ENCODE measurements around the gene CD27.

DNA sequence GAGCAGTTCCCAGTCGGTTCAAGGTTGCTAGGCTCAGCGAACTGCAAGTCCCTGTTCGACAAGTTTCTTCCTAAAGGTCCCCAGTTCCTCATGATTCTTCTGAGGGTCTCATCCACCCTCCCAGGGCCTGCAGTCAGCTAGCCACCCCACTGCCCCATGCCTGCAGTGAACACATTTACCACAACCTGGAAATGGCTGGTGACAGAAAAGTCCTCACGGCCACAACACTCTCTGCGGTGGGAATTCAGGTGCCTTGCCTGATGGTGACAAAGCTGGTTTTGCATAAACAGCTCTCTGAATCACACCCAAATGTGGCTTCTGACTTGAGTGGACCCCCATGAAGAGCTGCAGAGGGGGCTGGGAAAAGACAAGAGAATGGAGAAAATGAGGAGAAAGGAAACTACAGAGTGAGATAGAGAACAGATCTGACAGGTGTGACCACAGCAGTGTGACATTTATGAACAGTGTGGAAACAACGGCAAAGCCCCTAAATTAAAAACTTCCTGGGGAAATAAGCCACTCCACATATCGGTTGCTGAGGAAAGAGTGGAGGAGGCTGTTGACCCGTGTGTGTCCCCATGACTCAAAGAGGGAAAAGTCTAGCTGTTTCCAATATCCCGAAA is 1.3 kb upstream of the CD27 start:
- TF ChIP-seq, protein P1, sequence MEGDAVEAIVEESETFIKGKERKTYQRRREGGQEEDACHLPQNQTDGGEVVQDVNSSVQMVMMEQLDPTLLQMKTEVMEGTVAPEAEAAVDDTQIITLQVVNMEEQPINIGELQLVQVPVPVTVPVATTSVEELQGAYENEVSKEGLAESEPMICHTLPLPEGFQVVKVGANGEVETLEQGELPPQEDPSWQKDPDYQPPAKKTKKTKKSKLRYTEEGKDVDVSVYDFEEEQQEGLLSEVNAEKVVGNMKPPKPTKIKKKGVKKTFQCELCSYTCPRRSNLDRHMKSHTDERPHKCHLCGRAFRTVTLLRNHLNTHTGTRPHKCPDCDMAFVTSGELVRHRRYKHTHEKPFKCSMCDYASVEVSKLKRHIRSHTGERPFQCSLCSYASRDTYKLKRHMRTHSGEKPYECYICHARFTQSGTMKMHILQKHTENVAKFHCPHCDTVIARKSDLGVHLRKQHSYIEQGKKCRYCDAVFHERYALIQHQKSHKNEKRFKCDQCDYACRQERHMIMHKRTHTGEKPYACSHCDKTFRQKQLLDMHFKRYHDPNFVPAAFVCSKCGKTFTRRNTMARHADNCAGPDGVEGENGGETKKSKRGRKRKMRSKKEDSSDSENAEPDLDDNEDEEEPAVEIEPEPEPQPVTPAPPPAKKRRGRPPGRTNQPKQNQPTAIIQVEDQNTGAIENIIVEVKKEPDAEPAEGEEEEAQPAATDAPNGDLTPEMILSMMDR (IDR thresholded peaks at IDR 0.05): no peak
- no peak for TF ChIP-seq POLR2A (IDR thresholded peaks at IDR 0.05)

All from right lobe of liver (tissue), 4 donors.